ENCODE results near the gene DUSP18. TPM values are rescaled to one million over a fixed set of nuclear protein-coding genes. Genes with fewer than 3 reads are reported as not detected.

The DUSP18 gene
- polyA plus RNA-seq, 2 of the 4 experiments (the other 2 are of a cell fraction), result 3.4 to 7.2 TPM

DNA sequence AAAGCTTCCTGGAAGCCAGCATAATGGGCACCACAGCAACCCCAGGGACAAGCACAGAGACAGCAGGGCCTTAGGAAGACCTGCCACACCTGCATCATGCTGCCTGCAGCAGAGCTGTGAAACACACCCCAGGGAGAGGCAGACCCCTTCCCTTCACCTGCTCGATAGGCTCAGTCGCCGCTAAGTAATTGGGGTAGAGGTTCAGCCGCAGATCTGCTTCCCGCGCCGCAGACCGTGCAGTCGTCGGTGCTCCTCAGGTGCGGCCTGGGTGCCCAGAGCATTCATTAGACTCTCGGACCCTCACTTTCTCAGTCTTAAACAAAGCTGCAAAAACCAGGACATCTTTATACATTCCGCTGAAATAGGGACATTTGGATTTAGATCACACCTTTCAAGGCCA lies 2.9 kb downstream of the DUSP18 start:
- Histone ChIP-seq H3K9me3 (no peaks in the 10 kb centered on the region), H3K4me3 (no peak overlapping the region)
- no peak for FAIRE-seq

DNA sequence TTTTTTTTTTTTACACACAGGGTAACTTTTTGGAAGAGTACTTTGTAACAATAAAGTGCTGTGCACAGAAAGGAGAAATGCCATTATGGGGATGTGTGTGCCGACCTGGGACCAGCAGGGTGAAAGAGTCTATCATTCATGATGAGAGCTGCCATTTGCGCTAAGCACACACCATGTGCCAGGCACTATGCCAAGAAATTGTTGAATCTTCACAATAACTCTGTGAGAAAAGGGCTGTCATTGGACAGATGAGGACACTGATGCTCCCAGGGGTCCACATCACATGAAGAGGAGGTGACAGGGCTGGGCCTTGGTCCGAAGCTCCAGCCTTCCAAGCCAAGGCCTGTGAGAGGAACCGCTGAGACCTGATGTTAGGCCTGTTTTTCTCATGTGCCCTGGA lies 5.6 kb downstream of the DUSP18 start:
- DNase-seq (ENCODE audit: low read depth in 1 of 2, low spot score in 1 of 2) (no peak), ATAC-seq (no peak), FAIRE-seq (no peak)
- no peak overlapping the region for H3K4me2 ChIP-seq
- ChIA-PET CTCF (interaction anchor here (0.6 to 3.9 kb wide), 5 partner anchors 15 to 93 kb away, joined by 3 to 14 read pairs (median 3); partner anchors contain the start of gene SLC35E4), POLR2A (interaction anchor here (0.7 kb wide), 1 partner anchor 213 kb away, joined by 5 read pairs; no protein-coding TSS in a partner anchor)
- H3K9me3 ChIP-seq, result no peaks in the 10 kb centered on the region
- 0 out of 3 replicates have a peak, but pooled peaks cover 3% of the 10 kb centered on the region for H3K4me1 ChIP-seq
- H3K27ac ChIP-seq, result no peak overlapping the region
- no peak overlapping the region for H3K4me3 ChIP-seq
- WGBS (ENCODE audit: missing lambda C conversion rate), result 87% methylated on average over 4 of the region's 4 CpGs
- TF ChIP-seq, protein P1, sequence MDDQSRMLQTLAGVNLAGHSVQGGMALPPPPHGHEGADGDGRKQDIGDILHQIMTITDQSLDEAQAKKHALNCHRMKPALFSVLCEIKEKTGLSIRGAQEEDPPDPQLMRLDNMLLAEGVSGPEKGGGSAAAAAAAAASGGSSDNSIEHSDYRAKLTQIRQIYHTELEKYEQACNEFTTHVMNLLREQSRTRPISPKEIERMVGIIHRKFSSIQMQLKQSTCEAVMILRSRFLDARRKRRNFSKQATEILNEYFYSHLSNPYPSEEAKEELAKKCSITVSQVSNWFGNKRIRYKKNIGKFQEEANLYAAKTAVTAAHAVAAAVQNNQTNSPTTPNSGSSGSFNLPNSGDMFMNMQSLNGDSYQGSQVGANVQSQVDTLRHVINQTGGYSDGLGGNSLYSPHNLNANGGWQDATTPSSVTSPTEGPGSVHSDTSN (IDR thresholded peaks at IDR 0.05), result no peak
- TF ChIP-seq KDM1A (IDR thresholded peaks at IDR 0.05; ENCODE audit: low read depth) (no peak), RAD21 (conservative IDR thresholded peaks at IDR 0.05 in 1 of 2, IDR thresholded peaks at IDR 0.05 in 1 of 2) (no peak), CBX8 (IDR thresholded peaks at IDR 0.05) (no peak), ZNF302 (CRISPR knock-in tag; IDR thresholded peaks at IDR 0.05) (no peak), EHMT2 (IDR thresholded peaks at IDR 0.05; ENCODE audit: low read depth) (no peak), RCOR1 (IDR thresholded peaks at IDR 0.05; ENCODE audit: low read depth, low read length) (no peak), TP53 (CRISPR knock-in tag; IDR thresholded peaks at IDR 0.05) (no peak), CBX2 (IDR thresholded peaks at IDR 0.05; ENCODE audit: borderline replicate concordance, low read depth) (no peak), CHD4 (IDR thresholded peaks at IDR 0.05; ENCODE audit: borderline replicate concordance) (no peak), POLR2AphosphoS2 (conservative IDR thresholded peaks at IDR 0.05; ENCODE audit: low read length) (no peak), ZSCAN20 (CRISPR knock-in tag; IDR thresholded peaks at IDR 0.05) (no peak), SREBF2 (IDR thresholded peaks at IDR 0.05) (no peak)
- TF ChIP-seq, protein P2, sequence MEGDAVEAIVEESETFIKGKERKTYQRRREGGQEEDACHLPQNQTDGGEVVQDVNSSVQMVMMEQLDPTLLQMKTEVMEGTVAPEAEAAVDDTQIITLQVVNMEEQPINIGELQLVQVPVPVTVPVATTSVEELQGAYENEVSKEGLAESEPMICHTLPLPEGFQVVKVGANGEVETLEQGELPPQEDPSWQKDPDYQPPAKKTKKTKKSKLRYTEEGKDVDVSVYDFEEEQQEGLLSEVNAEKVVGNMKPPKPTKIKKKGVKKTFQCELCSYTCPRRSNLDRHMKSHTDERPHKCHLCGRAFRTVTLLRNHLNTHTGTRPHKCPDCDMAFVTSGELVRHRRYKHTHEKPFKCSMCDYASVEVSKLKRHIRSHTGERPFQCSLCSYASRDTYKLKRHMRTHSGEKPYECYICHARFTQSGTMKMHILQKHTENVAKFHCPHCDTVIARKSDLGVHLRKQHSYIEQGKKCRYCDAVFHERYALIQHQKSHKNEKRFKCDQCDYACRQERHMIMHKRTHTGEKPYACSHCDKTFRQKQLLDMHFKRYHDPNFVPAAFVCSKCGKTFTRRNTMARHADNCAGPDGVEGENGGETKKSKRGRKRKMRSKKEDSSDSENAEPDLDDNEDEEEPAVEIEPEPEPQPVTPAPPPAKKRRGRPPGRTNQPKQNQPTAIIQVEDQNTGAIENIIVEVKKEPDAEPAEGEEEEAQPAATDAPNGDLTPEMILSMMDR (IDR thresholded peaks at IDR 0.05), result no peak

More for the DNA sequence above, 2.9 kb downstream of the DUSP18 start:
- no peak overlapping the region for H3K27ac ChIP-seq
- ChIA-PET POLR2A (no interaction called here), CTCF (interaction anchor here (1.3 kb wide), 1 partner anchor 30 kb away, joined by 4 read pairs; no protein-coding TSS in a partner anchor)
- TF ChIP-seq POLR2A (IDR thresholded peaks at IDR 0.05; ENCODE audit: low read length), result no peak
- TF ChIP-seq RCOR1 (IDR thresholded peaks at IDR 0.05; ENCODE audit: low read depth, low read length), result no peak
- no peak for TF ChIP-seq CHD2 (IDR thresholded peaks at IDR 0.05; ENCODE audit: low read length, partially characterized antibody)
- no peak for TF ChIP-seq RFX5 (IDR thresholded peaks at IDR 0.05)
- TF ChIP-seq, protein P3, sequence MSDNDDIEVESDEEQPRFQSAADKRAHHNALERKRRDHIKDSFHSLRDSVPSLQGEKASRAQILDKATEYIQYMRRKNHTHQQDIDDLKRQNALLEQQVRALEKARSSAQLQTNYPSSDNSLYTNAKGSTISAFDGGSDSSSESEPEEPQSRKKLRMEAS (IDR thresholded peaks at IDR 0.05), result no peak
- TF ChIP-seq JUNB (IDR thresholded peaks at IDR 0.05), result no peak
- TF ChIP-seq EP300 (IDR thresholded peaks at IDR 0.05), result no peak
- no peak for TF ChIP-seq ZNF302 (CRISPR knock-in tag; IDR thresholded peaks at IDR 0.05)
- TF ChIP-seq, protein P4, sequence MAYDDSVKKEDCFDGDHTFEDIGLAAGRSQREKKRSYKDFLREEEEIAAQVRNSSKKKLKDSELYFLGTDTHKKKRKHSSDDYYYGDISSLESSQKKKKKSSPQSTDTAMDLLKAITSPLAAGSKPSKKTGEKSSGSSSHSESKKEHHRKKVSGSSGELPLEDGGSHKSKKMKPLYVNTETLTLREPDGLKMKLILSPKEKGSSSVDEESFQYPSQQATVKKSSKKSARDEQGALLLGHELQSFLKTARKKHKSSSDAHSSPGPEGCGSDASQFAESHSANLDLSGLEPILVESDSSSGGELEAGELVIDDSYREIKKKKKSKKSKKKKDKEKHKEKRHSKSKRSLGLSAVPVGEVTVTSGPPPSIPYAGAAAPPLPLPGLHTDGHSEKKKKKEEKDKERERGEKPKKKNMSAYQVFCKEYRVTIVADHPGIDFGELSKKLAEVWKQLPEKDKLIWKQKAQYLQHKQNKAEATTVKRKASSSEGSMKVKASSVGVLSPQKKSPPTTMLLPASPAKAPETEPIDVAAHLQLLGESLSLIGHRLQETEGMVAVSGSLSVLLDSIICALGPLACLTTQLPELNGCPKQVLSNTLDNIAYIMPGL (CRISPR knock-in tag; IDR thresholded peaks at IDR 0.05; ENCODE audit: borderline replicate concordance), result no peak
- TF ChIP-seq NPAS2 (CRISPR knock-in tag; IDR thresholded peaks at IDR 0.05; ENCODE audit: borderline replicate concordance), result no peak
- TF ChIP-seq FOXS1 (CRISPR knock-in tag; IDR thresholded peaks at IDR 0.05), result no peak
- no peak for TF ChIP-seq HOXB13 (CRISPR knock-in tag; IDR thresholded peaks at IDR 0.05; ENCODE audit: low read depth)
- over 99% methylated on average over 13 of the region's 13 CpGs for WGBS (ENCODE audit: missing lambda C conversion rate)
- DNase-seq (ENCODE audit: low read depth in 1 of 2, low spot score in 1 of 2) (no peak), ATAC-seq (no peak)
- H3K4me2 ChIP-seq, result no peak overlapping the region
- peaks cover 6% of the 10 kb centered on the region; the same call in 1 of the 3 replicates for H3K4me1 ChIP-seq

Data from A549 (cell line).